ENCODE results near the gene NTNG2.

DNA sequence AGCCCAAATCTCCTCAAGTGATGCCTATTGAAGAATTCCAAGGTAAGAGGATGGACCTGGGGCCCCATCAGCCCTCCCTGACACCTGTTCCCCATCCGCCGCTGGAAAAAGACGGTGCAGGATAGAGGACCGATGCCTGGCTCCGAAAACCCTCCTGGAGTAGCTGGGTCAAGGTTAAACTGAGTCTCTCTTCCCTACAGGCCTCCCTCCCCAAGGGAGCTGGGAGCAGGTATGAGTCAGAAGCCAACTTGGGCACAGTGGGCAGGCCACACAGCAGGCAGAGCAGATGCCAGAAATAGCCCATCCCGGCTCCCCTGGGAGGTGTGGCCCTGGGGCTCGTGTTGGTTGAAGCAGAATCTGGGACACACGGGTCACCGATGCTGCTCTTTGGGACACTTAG, 75.6 kb downstream of the NTNG2 start:
- TF ChIP-seq POLR2AphosphoS5 (IDR thresholded peaks at IDR 0.05; ENCODE audit: borderline replicate concordance, low read depth, low read length) (no peak), EZH2 (IDR thresholded peaks at IDR 0.05) (no peak), FOXP2 (optimal IDR thresholded peaks at IDR 0.05; ENCODE audit: control extremely low read depth, extremely low read length, insufficient read depth) (no peak)

Data from SK-N-MC (cell line).